Right lobe of liver (tissue), 4 donors: Measurements from ENCODE around the gene WDR93.

Experiments
- POLR2A ChIP-seq: fragments of 450-650 bp; IDR thresholded peaks from one replicate; pipeline ENCODE4 v1.6.1; 2017; ENCODE audit warnings: antibody characterized with exemption, mild to moderate bottlenecking
- TF ChIP-seq, protein P1 (sequence below), 4 donors: fragments of 200-600 bp in 3 of 4; fragments of 450-650 bp in 1 of 4; IDR thresholded peaks; one replicate each; pipeline versions ENCODE4 v1.5.1 to v1.8.0; 2016 to 2022; ENCODE audit warnings: antibody characterized with exemption in 4 of 4, mild to moderate bottlenecking in 2 of 4
- donor health status: DM: no; HTN: no; CAD: no.
- donor health status: DM: no; HTN: no; CAD: no.
- donor health status: DM: no; HTN: yes; CAD: no.

GRCh38 chr15:89724621-89725020 is 34.0 kb downstream of the WDR93 start:
- TF ChIP-seq, protein P1, sequence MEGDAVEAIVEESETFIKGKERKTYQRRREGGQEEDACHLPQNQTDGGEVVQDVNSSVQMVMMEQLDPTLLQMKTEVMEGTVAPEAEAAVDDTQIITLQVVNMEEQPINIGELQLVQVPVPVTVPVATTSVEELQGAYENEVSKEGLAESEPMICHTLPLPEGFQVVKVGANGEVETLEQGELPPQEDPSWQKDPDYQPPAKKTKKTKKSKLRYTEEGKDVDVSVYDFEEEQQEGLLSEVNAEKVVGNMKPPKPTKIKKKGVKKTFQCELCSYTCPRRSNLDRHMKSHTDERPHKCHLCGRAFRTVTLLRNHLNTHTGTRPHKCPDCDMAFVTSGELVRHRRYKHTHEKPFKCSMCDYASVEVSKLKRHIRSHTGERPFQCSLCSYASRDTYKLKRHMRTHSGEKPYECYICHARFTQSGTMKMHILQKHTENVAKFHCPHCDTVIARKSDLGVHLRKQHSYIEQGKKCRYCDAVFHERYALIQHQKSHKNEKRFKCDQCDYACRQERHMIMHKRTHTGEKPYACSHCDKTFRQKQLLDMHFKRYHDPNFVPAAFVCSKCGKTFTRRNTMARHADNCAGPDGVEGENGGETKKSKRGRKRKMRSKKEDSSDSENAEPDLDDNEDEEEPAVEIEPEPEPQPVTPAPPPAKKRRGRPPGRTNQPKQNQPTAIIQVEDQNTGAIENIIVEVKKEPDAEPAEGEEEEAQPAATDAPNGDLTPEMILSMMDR (IDR thresholded peaks at IDR 0.05): no peak
- no peak for TF ChIP-seq POLR2A
